Keratinocyte (primary cell): ENCODE measurements around the gene WNT4. TPM values are rescaled to one million over a fixed set of nuclear protein-coding genes. Genes with fewer than 3 reads are reported as not detected.

ENCODE experiments used
- DNase-seq: peaks from one replicate; pipeline ENCODE4 v3.0.0-alpha.2; 2011; ENCODE audit warnings: low read depth, missing footprints, low spot score
- FAIRE-seq: peaks from 2 replicates; lab custom pipeline; 2011; peaks lifted over from hg19 to GRCh38; lab: Jason Lieb, UNC
- H2AFZ ChIP-seq: 2 replicates; pipeline ENCODE4 v1.6.0; 2012; ENCODE audit warnings: low read length, control low read depth, inconsistent platforms; ENCODE audit not compliant: control insufficient read depth
- H3K27ac ChIP-seq: 2 replicates; pipeline ENCODE4 v1.5.1; 2011; ENCODE audit warnings: low read length; ENCODE audit not compliant: control insufficient read depth, insufficient read depth
- H3K27me3 ChIP-seq: 3 replicates; pipeline ENCODE4 v1.6.0; 2011; ENCODE audit warnings: low read length; ENCODE audit not compliant: control insufficient read depth, insufficient read depth; ENCODE audit errors: extremely low read depth
- H3K36me3 ChIP-seq, 2 experiments: 2 replicates in 1 of 2; 3 replicates in 1 of 2; pipeline ENCODE4 v1.5.1; 2011; ENCODE audit warnings: low read length in 2 of 2, mild to moderate bottlenecking in 1 of 2; ENCODE audit not compliant: control insufficient read depth in 2 of 2, insufficient read depth in 2 of 2; ENCODE audit errors: extremely low read depth in 1 of 2
- H3K4me1 ChIP-seq: 3 replicates; pipeline ENCODE4 v1.5.1; 2011; ENCODE audit warnings: low read length; ENCODE audit not compliant: control insufficient read depth, insufficient read depth; ENCODE audit errors: extremely low read depth
- H3K4me2 ChIP-seq: 3 replicates; pipeline ENCODE4 v1.6.0; 2011; ENCODE audit warnings: low read depth, low read length; ENCODE audit not compliant: control insufficient read depth, insufficient read depth; ENCODE audit errors: extremely low read depth
- H3K4me3 ChIP-seq, 3 experiments: fragments of 200-600 bp in 1 of 3; sonication (generic) in 1 of 3; 2 replicates in 2 of 3; 3 replicates in 1 of 3; pipeline ENCODE4 v1.5.1; 2011 to 2016; ENCODE audit warnings: low read length in 3 of 3, mild to moderate bottlenecking in 3 of 3, control low read depth in 2 of 3, inconsistent platforms in 1 of 3, low read depth in 1 of 3, mixed read lengths in 1 of 3, mixed run types in 1 of 3, moderate library complexity in 1 of 3; ENCODE audit not compliant: control insufficient read depth in 2 of 3, insufficient read depth in 2 of 3; ENCODE audit errors: extremely low read depth in 1 of 3
- H3K79me2 ChIP-seq: 2 replicates; pipeline ENCODE4 v1.6.0; 2012; ENCODE audit warnings: low read length; ENCODE audit not compliant: control insufficient read depth, insufficient read depth
- H3K9ac ChIP-seq: 3 replicates; pipeline ENCODE4 v1.6.0; 2011; ENCODE audit warnings: low read length; ENCODE audit not compliant: control insufficient read depth, insufficient read depth; ENCODE audit errors: extremely low read depth
- H3K9me1 ChIP-seq: 3 replicates; pipeline ENCODE4 v1.6.0; 2011; ENCODE audit warnings: low read length; ENCODE audit not compliant: control insufficient read depth, insufficient read depth; ENCODE audit errors: extremely low read depth
- H3K9me3 ChIP-seq: 2 replicates; pipeline ENCODE4 v1.5.1; 2012; ENCODE audit warnings: low read depth, low read length; ENCODE audit not compliant: control insufficient read depth
- H4K20me1 ChIP-seq: 3 replicates; pipeline ENCODE4 v1.6.0; 2011; ENCODE audit warnings: low read length; ENCODE audit not compliant: control insufficient read depth, insufficient read depth; ENCODE audit errors: extremely low read depth
- CTCF ChIP-seq, 3 experiments: IDR thresholded peaks in 1 of 3; conservative IDR thresholded peaks in 1 of 3; optimal IDR thresholded peaks in 1 of 3; 2 replicates in 2 of 3; 3 replicates in 1 of 3; pipeline versions ENCODE3 to v1.5.1; 2011; ENCODE audit warnings: low read length in 3 of 3, mild to moderate bottlenecking in 3 of 3, moderate library complexity in 2 of 3, control low read depth in 1 of 3, inconsistent platforms in 1 of 3; ENCODE audit not compliant: insufficient read depth in 2 of 3; ENCODE audit errors: extremely low read depth in 1 of 3
- EZH2 ChIP-seq: IDR thresholded peaks from one replicate; pipeline ENCODE4 v1.6.1; 2012; ENCODE audit warnings: inconsistent platforms, mild to moderate bottlenecking, low read length, moderate library complexity
- dilution Hi-C: fragments of 300-500 bp; cut with MboI; formaldehyde crosslinking; loops from one replicate; pipeline ENCODE4 v1.7.0; 2020; ENCODE audit warnings: low sequenced_read_pairs; ENCODE audit not compliant: extremely low pct_ligation_motif_present
- polyA plus RNA-seq, 5 experiments: library from polyadenylated mRNA; depleted of rRNA in 3 of 5; stranded (reverse) in 3 of 5; stranded (forward) in 1 of 5; unstranded in 1 of 5; fragments of >200 nt; gene quantifications; 1 replicate in 1 of 5; 2 replicates in 3 of 5; 3 replicates in 1 of 5; pipeline versions ENCODE4 v1.2.1 to v1.2.3, GENCODE V29; 2011 to 2012; ENCODE audit warnings: missing spikeins in 2 of 5, low read depth in 1 of 5, low replicate concordance in 1 of 5

Gene WNT4
- polyA plus RNA-seq, 1 donor (not counting 4 experiments of a cell fraction or from before 2014, with no cell fraction given): 2.6 TPM

- FAIRE-seq: no peak
- dilution Hi-C loops: loop anchor here (25.0 kb wide), 1 partner anchor 219 kb away; no protein-coding TSS in a partner anchor
Observed at GRCh38 chr1:22168412-22168973, 25.6 kb upstream of the WNT4 start.

GRCh38 chr1:22166439-22166838 lies 23.5 kb upstream of the WNT4 start:
- H3K4me2 ChIP-seq: no peak overlapping the region
- H3K9me3 ChIP-seq: no peaks in the 10 kb centered on the region
- H3K27ac ChIP-seq: no peak overlapping the region
- TF ChIP-seq EZH2 (no peak), CTCF (optimal IDR thresholded peaks at IDR 0.05 in 1 of 3, IDR thresholded peaks at IDR 0.05 in 1 of 3, conservative IDR thresholded peaks at IDR 0.05 in 1 of 3; ENCODE audit: extremely low read depth in 1 of 3, insufficient read depth in 2 of 3, low read length in 3 of 3) (no peak)
- H3K4me3 ChIP-seq: no peak overlapping the region
- dilution Hi-C loops: loop anchor here (25.0 kb wide), 1 partner anchor 221 kb away; no protein-coding TSS in a partner anchor
- H4K20me1 ChIP-seq: peaks cover 2% of the 10 kb centered on the region
- no peaks in the 10 kb centered on the region for H3K79me2 ChIP-seq
- H3K27me3 ChIP-seq: peaks cover 13% of the 10 kb centered on the region
- no peak for DNase-seq
- no peak for FAIRE-seq
- no peak overlapping the region for H2AFZ ChIP-seq
- H3K9ac ChIP-seq: no peak overlapping the region
- H3K9me1 ChIP-seq: no peaks in the 10 kb centered on the region
- H3K36me3 ChIP-seq: no peaks in the 10 kb centered on the region
- H3K4me1 ChIP-seq: no peaks in the 10 kb centered on the region

More at GRCh38 chr1:22168412-22168973, 25.6 kb upstream of the WNT4 start:
- H3K9me3 ChIP-seq: no peaks in the 10 kb centered on the region
- H3K4me1 ChIP-seq: peaks cover 8% of the 10 kb centered on the region
- H3K27me3 ChIP-seq: peaks cover 4% of the 10 kb centered on the region
- no peak for TF ChIP-seq EZH2
- no peak for TF ChIP-seq CTCF (optimal IDR thresholded peaks at IDR 0.05 in 1 of 3, IDR thresholded peaks at IDR 0.05 in 1 of 3, conservative IDR thresholded peaks at IDR 0.05 in 1 of 3; ENCODE audit: extremely low read depth in 1 of 3, insufficient read depth in 2 of 3, low read length in 3 of 3)
- no peak overlapping the region for H3K4me2 ChIP-seq
- no peaks in the 10 kb centered on the region for H3K9me1 ChIP-seq
- no peaks in the 10 kb centered on the region for H3K79me2 ChIP-seq
- H2AFZ ChIP-seq: no peak overlapping the region
- no peak for DNase-seq
- no peak overlapping the region for H3K9ac ChIP-seq
- H4K20me1 ChIP-seq: no peaks in the 10 kb centered on the region
- no peak overlapping the region for H3K4me3 ChIP-seq
- H3K36me3 ChIP-seq: no peaks in the 10 kb centered on the region
- no peak overlapping the region for H3K27ac ChIP-seq
